ENCODE results near the gene MFAP3.

MFAP3 gene

GRCh38 chr5:154098465-154098864 lies 59.7 kb downstream of the MFAP3 start:
- no peaks in the 10 kb centered on the region for H3K9me3 ChIP-seq (ENCODE audit: control insufficient read depth, low read length)
- no peaks in the 10 kb centered on the region for H3K27me3 ChIP-seq (ENCODE audit: control insufficient read depth, insufficient read depth, low read length)
- no peak overlapping the region for H3K4me3 ChIP-seq (ENCODE audit: low read length)
- no peaks in the 10 kb centered on the region for H3K4me1 ChIP-seq (ENCODE audit: control insufficient read depth, insufficient read depth, low read length)
- H3K36me3 ChIP-seq (ENCODE audit: control insufficient read depth, insufficient read depth, low read length): no peaks in the 10 kb centered on the region
- H3K9ac ChIP-seq (ENCODE audit: low read length): no peak overlapping the region

GRCh38 chr5:154101184-154101583 lies 62.4 kb downstream of the MFAP3 start:
- no peaks in the 10 kb centered on the region for H3K4me1 ChIP-seq (ENCODE audit: control insufficient read depth, insufficient read depth, low read length)
- no peaks in the 10 kb centered on the region for H3K27me3 ChIP-seq (ENCODE audit: control insufficient read depth, insufficient read depth, low read length)
- no peak overlapping the region for H3K9ac ChIP-seq (ENCODE audit: low read length)
- no peaks in the 10 kb centered on the region for H3K9me3 ChIP-seq (ENCODE audit: control insufficient read depth, low read length)
- H3K4me3 ChIP-seq (ENCODE audit: low read length): no peak overlapping the region
- H3K36me3 ChIP-seq (ENCODE audit: control insufficient read depth, insufficient read depth, low read length): no peaks in the 10 kb centered on the region

DNA sequence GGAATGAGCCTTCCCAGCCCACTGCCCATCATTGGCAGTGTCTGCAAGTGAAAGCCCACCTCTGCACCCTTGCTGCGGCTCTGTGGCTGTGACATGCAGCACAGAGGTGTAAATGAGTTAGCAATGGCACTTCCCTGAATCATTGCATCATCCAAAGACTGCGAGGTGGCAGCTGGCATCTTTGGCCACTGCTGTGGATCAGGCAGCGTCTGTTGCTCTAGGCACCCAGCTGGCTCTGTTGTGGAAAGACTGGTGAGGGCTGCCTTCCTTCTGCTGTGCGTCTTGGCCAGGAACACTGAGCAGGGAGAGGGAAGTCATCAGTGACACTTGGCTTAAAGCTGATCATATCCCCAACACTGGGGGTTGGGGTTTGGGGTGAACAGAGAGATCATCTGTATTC lies 64.5 kb downstream of the MFAP3 start:
- no peaks in the 10 kb centered on the region for H3K27me3 ChIP-seq (ENCODE audit: control insufficient read depth, insufficient read depth, low read length)
- H3K9ac ChIP-seq (ENCODE audit: low read length): no peak overlapping the region
- H3K36me3 ChIP-seq (ENCODE audit: control insufficient read depth, insufficient read depth, low read length): no peaks in the 10 kb centered on the region
- no peaks in the 10 kb centered on the region for H3K9me3 ChIP-seq (ENCODE audit: control insufficient read depth, low read length)
- no peaks in the 10 kb centered on the region for H3K4me1 ChIP-seq (ENCODE audit: control insufficient read depth, insufficient read depth, low read length)
- no peak overlapping the region for H3K4me3 ChIP-seq (ENCODE audit: low read length)
